PC-9 (cell line): ENCODE data around the gene CFAP54. TPM values are rescaled to one million over a fixed set of nuclear protein-coding genes. Genes with fewer than 3 reads are reported as not detected.

Experiments used
- BruUV-seq: library from RNA; stranded (reverse); fragments of 400-500 nt; replicated peaks from 2 replicates; lab custom pipeline; 2021; lab: Mats Ljungman, UMichigan
- CTCF ChIA-PET: fragments of 300-600 bp; sonication (Branson Sonifier 250); formaldehyde crosslinking; loops from one replicate; lab custom pipeline; 2022; ENCODE audit warnings: antibody characterized with exemption; lab: Charles Lee
- POLR2A ChIA-PET: fragments of 300-600 bp; sonication (Branson Sonifier 250); formaldehyde crosslinking; loops from one replicate; lab custom pipeline; 2022; ENCODE audit warnings: antibody characterized with exemption; ENCODE audit not compliant: unreplicated experiment; lab: Charles Lee
- DNase-seq, 2 experiments: peaks; one replicate each; pipeline versions ENCODE4 v3.0.0 to v3.0.0-alpha.2; 2015 to 2022; ENCODE audit warnings: mixed read lengths in 1 of 2
- H2AFZ ChIP-seq: fragments of 200-600 bp; sonication (generic); 2 replicates; pipeline ENCODE4 v1.8.1; 2017; ENCODE audit warnings: antibody characterized with exemption
- H3F3A ChIP-seq: fragments of 200-600 bp; sonication (generic); 2 replicates; pipeline ENCODE4 v1.8.1; 2017; ENCODE audit warnings: antibody characterized with exemption, mild to moderate bottlenecking, low read depth; ENCODE audit not compliant: insufficient read depth
- H3K27ac ChIP-seq: fragments of 200-600 bp; sonication (generic); 2 replicates; pipeline ENCODE4 v1.6.1; 2016; ENCODE audit warnings: mixed run types
- H3K27me3 ChIP-seq: fragments of 200-600 bp; sonication (generic); 2 replicates; pipeline ENCODE4 v1.6.1; 2016; ENCODE audit warnings: low read depth, mixed run types; ENCODE audit not compliant: insufficient read depth
- H3K36me3 ChIP-seq: fragments of 200-600 bp; sonication (generic); 2 replicates; pipeline ENCODE4 v1.6.1; 2016; ENCODE audit warnings: low read depth, mixed run types
- H3K4me1 ChIP-seq: fragments of 200-600 bp; sonication (generic); replicated peaks from 2 replicates; pipeline ENCODE4 v1.6.1; 2016; ENCODE audit warnings: mixed run types; ENCODE audit not compliant: insufficient read depth
- H3K4me2 ChIP-seq: fragments of 200-600 bp; sonication (generic); 2 replicates; pipeline ENCODE4 v1.6.1; 2017; ENCODE audit warnings: mixed run types
- H3K4me3 ChIP-seq: fragments of 200-600 bp; sonication (generic); 2 replicates; pipeline ENCODE4 v1.6.1; 2016; ENCODE audit warnings: mixed run types
- H3K79me2 ChIP-seq: fragments of 200-600 bp; sonication (generic); 2 replicates; pipeline ENCODE4 v1.6.1; 2017; ENCODE audit warnings: low read depth, mixed run types
- H3K9me2 ChIP-seq: fragments of 200-600 bp; sonication (generic); 2 replicates; pipeline ENCODE4 v1.8.1; 2017; ENCODE audit warnings: mild to moderate bottlenecking; ENCODE audit not compliant: insufficient read depth
- H3K9me3 ChIP-seq: fragments of 200-600 bp; sonication (generic); 2 replicates; pipeline ENCODE4 v1.8.1; 2016; ENCODE audit warnings: low read depth; ENCODE audit not compliant: insufficient read depth
- H4K20me1 ChIP-seq: fragments of 200-600 bp; sonication (generic); 2 replicates; pipeline ENCODE4 v1.8.1; 2017; ENCODE audit not compliant: insufficient read depth
- CTCF ChIP-seq: fragments of 200-600 bp; sonication (generic); conservative IDR thresholded peaks from 2 replicates; pipeline ENCODE4 v1.6.1; 2017; ENCODE audit warnings: mixed run types, antibody characterized with exemption, mild to moderate bottlenecking, moderate library complexity
- EZH2 ChIP-seq: fragments of 200-600 bp; sonication (generic); IDR thresholded peaks from 2 replicates; pipeline ENCODE4 v1.8.0; 2017; ENCODE audit warnings: antibody characterized with exemption, low read depth
- intact Hi-C: fragments of 100-400 bp; cut with micrococcal nuclease; formaldehyde crosslinking; loops from one replicate; pipeline ENCODE4 v1.10.0; 2022; ENCODE audit not compliant: unreplicated experiment
- total RNA-seq: library from RNA; stranded (reverse); gene quantifications from 2 replicates; pipeline ENCODE4 v1.2.3, GENCODE V29; 2021

The CFAP54 gene
- total RNA-seq, 1 experiment from 2014 or later: 16.4 TPM

GRCh38 chr12:96506776-96507175 is 17.4 kb downstream of the CFAP54 start:
- BruUV-seq: no TSS peak
- H3K4me3 ChIP-seq: no peak overlapping the region
- H3K36me3 ChIP-seq: peaks cover 2% of the 10 kb centered on the region; the same call in 1 of the 2 replicates
- TF ChIP-seq CTCF (no peak), EZH2 (no peak)
- H3F3A ChIP-seq: peaks cover 14% of the 10 kb centered on the region
- no peaks in the 10 kb centered on the region for H4K20me1 ChIP-seq
- H3K4me2 ChIP-seq: no peak overlapping the region
- H3K27ac ChIP-seq: no peak overlapping the region
- POLR2A ChIA-PET: interaction anchor here (0.6 kb wide), 1 partner anchor 1070 kb away, joined by 5 read pairs; no protein-coding TSS in a partner anchor
- intact Hi-C loops: no loop called here
- H3K79me2 ChIP-seq: no peaks in the 10 kb centered on the region
- H3K4me1 ChIP-seq: peaks cover 13% of the 10 kb centered on the region
- CTCF ChIA-PET: no interaction called here
- DNase-seq: no peak
- H3K9me2 ChIP-seq: no peaks in the 10 kb centered on the region
- no peaks in the 10 kb centered on the region for H3K27me3 ChIP-seq
- no peak overlapping the region for H2AFZ ChIP-seq
- H3K9me3 ChIP-seq: 0 out of 2 replicates have a peak, but pooled peaks cover 2% of the 10 kb centered on the region

- H3K4me1 ChIP-seq: no peaks in the 10 kb centered on the region
- H3K36me3 ChIP-seq: no peaks in the 10 kb centered on the region
- ChIA-PET CTCF (no interaction called here), POLR2A (no interaction called here)
- no TSS peak for BruUV-seq
- H3K27ac ChIP-seq: no peak overlapping the region
- TF ChIP-seq CTCF: no peak
- no peak for TF ChIP-seq EZH2
- no peaks in the 10 kb centered on the region for H3K9me2 ChIP-seq
- no peak overlapping the region for H3K4me2 ChIP-seq
- H2AFZ ChIP-seq: no peak overlapping the region
- H4K20me1 ChIP-seq: no peaks in the 10 kb centered on the region
- no peak for DNase-seq
- intact Hi-C loops: no loop called here
- no peaks in the 10 kb centered on the region for H3K79me2 ChIP-seq
- H3F3A ChIP-seq: peaks cover 3% of the 10 kb centered on the region; the same call in 1 of the 2 replicates
- H3K9me3 ChIP-seq: no peaks in the 10 kb centered on the region
- no peak overlapping the region for H3K4me3 ChIP-seq
- no peaks in the 10 kb centered on the region for H3K27me3 ChIP-seq
Observed at GRCh38 chr12:96510306-96510764, 21.0 kb downstream of the CFAP54 start.

- H4K20me1 ChIP-seq: no peaks in the 10 kb centered on the region
- CTCF ChIA-PET: interaction anchor here (0.5 kb wide), 1 partner anchor 142 kb away, joined by 8 read pairs; no protein-coding TSS in a partner anchor
- no TSS peak for BruUV-seq
- no peak for TF ChIP-seq CTCF
- H3K27me3 ChIP-seq: no peaks in the 10 kb centered on the region
- H3K79me2 ChIP-seq: no peaks in the 10 kb centered on the region
- no peaks in the 10 kb centered on the region for H3K9me3 ChIP-seq
- no peak overlapping the region for H3K4me2 ChIP-seq
- no peak overlapping the region for H2AFZ ChIP-seq
- intact Hi-C loops: no loop called here
- no peaks in the 10 kb centered on the region for H3K36me3 ChIP-seq
- H3F3A ChIP-seq: peaks cover 3% of the 10 kb centered on the region; the same call in 1 of the 2 replicates
- H3K4me3 ChIP-seq: no peak overlapping the region
- POLR2A ChIA-PET: interaction anchor here (0.6 kb wide), 1 partner anchor 12 kb away, joined by 4 read pairs; no protein-coding TSS in a partner anchor
- no peak overlapping the region for H3K27ac ChIP-seq
- peaks cover 5% of the 10 kb centered on the region; the same call in 1 of the 2 replicates for H3K4me1 ChIP-seq
- no peak for DNase-seq
- no peaks in the 10 kb centered on the region for H3K9me2 ChIP-seq
Observed at GRCh38 chr12:96513166-96513565, 23.8 kb downstream of the CFAP54 start.
